Astrocyte of the cerebellum (primary cell): ENCODE measurements around the gene PITPNM1.

Experiments
- DNase-seq: peaks from one replicate; pipeline ENCODE4 v3.0.0-alpha.2; 2011; ENCODE audit warnings: low read depth
- H3K4me3 ChIP-seq: 2 replicates; pipeline ENCODE4 v1.5.1; 2011; ENCODE audit warnings: mild to moderate bottlenecking, low read depth, low read length, moderate library complexity
- in situ Hi-C: cut with HindIII; loops from 2 replicates; pipeline ENCODE4 v1.10.0; 2017; ENCODE audit warnings: low sequenced_read_pairs
- TF ChIP-seq, protein P1 (sequence below): IDR thresholded peaks from 2 replicates; pipeline ENCODE4 v1.5.1; 2012; ENCODE audit warnings: low read length, low read depth, moderate library complexity, mild to moderate bottlenecking; ENCODE audit errors: missing control alignments

The PITPNM1 gene

DNA sequence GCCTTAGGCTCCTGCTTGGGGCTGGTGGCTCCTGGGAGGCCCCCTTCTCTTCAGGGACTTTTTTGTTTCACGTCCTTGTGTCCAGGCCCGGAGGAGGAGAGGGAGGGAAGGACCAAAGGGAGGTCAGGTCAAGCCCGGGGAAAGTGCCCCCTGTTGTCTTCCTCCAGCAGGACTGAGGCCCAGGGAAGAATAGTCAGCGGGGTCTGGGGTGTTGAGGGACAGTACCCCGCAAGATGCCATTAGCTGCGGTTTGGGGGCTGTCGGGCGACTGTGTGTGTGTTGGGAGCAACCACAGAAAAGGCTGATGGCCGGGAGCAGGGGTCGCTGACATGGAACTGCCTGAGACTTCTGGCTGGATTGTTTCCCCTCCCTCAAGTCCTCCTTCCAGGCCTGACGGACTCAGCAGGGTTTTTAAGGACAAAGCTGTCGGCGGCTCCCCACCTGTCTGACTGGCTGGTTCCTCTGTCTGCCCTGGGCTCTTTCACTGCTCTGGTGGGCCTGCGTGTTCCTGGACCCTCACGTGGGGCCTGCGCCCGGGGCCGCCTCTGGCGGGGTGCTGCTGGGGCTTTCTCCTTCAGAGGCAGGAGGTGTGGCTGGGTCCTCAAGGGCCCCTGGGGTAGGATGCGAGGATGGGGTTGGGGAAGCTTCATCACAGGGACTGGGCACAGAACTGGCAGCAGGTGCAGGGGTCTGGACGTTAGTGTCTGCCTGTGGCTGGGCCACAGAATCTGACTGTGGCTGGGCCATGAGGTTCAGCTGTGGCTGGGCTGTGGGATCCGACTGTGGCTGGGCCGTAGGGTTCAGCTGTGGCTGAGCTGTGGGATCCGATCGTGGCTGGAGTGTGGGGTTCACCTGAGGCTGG lies 54.1 kb downstream of the PITPNM1 start:
- no peak for DNase-seq
- TF ChIP-seq, protein P1, sequence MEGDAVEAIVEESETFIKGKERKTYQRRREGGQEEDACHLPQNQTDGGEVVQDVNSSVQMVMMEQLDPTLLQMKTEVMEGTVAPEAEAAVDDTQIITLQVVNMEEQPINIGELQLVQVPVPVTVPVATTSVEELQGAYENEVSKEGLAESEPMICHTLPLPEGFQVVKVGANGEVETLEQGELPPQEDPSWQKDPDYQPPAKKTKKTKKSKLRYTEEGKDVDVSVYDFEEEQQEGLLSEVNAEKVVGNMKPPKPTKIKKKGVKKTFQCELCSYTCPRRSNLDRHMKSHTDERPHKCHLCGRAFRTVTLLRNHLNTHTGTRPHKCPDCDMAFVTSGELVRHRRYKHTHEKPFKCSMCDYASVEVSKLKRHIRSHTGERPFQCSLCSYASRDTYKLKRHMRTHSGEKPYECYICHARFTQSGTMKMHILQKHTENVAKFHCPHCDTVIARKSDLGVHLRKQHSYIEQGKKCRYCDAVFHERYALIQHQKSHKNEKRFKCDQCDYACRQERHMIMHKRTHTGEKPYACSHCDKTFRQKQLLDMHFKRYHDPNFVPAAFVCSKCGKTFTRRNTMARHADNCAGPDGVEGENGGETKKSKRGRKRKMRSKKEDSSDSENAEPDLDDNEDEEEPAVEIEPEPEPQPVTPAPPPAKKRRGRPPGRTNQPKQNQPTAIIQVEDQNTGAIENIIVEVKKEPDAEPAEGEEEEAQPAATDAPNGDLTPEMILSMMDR: no peak
- H3K4me3 ChIP-seq: no peak overlapping the region
- in situ Hi-C loops: no loop called here

DNA sequence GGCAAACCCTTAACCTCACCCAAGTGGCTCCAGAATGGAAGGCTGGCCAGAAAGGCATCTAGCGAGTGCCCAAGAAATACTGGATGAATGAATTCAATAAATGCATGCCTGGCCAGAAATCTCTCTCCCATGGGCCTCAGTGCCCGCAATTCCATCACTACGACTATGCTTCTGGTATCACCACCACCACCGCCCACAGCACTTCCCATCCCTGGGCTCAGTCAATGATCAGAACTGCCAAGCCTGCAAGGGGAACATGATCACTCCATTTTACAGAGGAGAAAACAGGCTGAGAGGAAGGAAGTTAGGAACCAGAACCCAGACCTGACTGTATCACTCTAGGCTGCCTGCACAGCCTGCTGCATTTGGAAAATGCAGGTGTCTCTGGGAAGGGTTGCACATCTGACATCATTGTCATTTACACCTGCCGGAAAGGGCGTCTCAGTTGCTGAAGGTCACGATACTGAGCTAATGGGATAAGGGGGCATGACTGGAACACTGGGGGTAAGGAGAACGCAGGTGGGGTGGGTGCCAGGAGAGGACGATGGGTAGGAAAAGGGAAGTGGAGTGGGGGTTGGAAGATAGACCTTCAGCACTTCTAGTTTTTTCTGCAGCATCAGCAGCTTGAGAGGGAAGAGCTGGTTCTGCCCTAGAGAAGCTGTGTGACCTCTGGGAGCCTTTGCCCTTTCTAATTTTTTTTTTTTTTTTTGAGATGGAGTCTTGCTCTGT lies 55.9 kb downstream of the PITPNM1 start:
- in situ Hi-C loops: no loop called here
- TF ChIP-seq, protein P1: no peak
- no peak overlapping the region for H3K4me3 ChIP-seq
- no peak for DNase-seq

DNA sequence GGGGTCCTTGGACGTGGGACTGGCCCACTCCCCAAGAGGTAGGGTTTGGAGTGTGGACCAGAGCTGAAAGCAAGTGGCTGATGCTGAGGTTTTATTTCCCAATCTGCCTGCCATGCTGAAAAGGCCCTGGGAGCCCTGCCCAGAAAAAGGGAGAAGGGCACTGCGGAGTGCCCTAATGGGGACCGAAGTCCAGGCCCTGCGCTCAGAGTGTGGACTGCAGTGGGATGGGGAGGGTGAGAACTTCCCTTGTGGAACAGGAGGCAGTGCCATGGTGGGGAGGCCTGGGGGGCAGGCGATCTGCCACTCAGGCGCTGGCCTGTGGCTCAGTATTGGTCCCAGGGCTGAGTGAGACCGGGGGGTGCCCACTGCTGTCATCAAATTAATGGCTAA lies 56.9 kb downstream of the PITPNM1 start:
- no peak for DNase-seq
- H3K4me3 ChIP-seq: no peak overlapping the region
- TF ChIP-seq, protein P1: no peak
- in situ Hi-C loops: no loop called here

DNA sequence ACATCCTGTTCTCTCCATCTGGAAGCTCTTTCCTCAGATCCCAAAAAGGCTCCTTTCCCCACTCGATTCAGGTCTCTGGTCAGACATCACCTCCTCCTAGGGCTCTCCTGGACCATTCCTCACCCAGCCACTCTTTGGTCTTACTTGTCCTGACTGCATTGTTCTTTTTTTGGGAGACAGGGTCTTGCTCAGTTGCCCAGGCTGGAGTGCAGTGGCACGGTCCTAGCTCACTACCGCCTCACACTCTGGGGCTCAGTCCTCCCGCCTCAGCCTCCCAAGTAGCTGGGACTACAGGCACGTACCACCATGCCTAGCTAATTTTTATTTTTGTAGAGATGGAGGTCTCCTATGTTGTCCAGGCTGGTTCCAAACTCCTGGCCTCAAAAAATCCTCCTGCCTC lies 59.6 kb downstream of the PITPNM1 start:
- H3K4me3 ChIP-seq: no peak overlapping the region

DNA sequence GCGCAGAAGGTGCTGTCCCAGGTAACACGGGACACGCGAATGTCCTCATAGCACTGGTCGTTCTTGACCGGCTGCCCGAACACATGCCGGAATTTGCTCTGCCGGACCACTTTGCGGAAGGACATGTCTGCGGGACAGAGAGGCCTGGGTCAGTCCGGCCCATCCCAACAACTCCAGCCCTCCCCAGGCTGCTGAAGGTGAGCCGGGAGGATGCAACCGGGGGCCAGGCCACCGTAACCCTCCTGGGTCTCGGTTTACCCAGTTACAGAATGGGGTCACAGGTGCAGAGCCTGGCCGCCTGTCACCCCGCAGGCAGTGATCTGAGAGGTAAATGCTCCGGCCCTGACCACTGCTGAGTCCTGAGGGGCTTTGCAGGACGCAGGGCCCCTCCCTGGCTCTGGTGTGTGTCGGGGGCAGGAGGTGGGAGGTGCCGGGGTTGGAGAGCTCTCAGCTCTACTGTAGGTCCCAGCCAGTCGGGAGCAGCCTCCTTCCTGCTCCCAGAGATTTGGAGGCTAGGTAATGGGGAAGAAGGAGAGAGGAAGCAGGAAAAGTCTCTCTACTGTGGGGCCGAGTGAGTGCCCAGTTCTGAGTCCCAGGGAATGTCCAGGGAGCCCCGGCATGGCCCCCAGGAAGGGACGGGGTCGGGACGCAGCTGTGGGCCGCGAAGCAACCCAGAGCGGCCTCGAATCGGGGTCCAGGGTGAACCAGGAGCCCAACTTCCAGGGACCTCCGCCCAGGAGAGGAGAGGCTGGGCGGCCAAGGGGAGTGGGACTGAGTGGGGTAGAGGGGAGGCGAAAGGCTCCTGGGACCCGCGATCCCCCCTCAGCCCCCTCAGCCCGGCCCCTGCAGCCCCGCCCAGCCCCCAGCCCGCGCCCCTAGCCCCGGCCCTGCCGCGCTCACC lies 62.4 kb downstream of the PITPNM1 start:
- H3K4me3 ChIP-seq: peak overlapping the region; percentile 79
- no peak for DNase-seq

More for the DNA sequence above, 59.6 kb downstream of the PITPNM1 start:
- in situ Hi-C loops: no loop called here
- TF ChIP-seq, protein P1: no peak
- DNase-seq: no peak

More for the DNA sequence above, 62.4 kb downstream of the PITPNM1 start:
- in situ Hi-C loops: no loop called here
- TF ChIP-seq, protein P1: no peak
